HT1080 (cell line): ENCODE measurements around the gene SCPEP1. TPM values are rescaled to one million over a fixed set of nuclear protein-coding genes. Genes with fewer than 3 reads are reported as not detected.

Experiments used
- DNase-seq: peaks from one replicate; pipeline ENCODE4 v3.0.0-alpha.2; 2015; ENCODE audit warnings: low read depth
- polyA plus RNA-seq, 2 experiments: library from polyadenylated mRNA; depleted of rRNA; stranded (reverse); fragments of >200 nt; gene quantifications; 2 replicates each; pipeline ENCODE4 v1.2.3, GENCODE V29; 2015
- total RNA-seq: library from RNA; depleted of rRNA; stranded (reverse); fragments of >200 nt; shearing (Covaris generic); gene quantifications from 2 replicates; pipeline ENCODE4 v1.2.3, GENCODE V29; 2014; rRNA removed

Gene SCPEP1
- total RNA-seq: 28.5 and 31.2 TPM in 2 replicates
- 23.4 and 24.7 TPM in 2 replicates for polyA plus RNA-seq (2015; cell fraction: cytosol; rRNA removed)
- polyA plus RNA-seq (2015; cell fraction: nucleus; rRNA removed): 45.2 and 46.3 TPM in 2 replicates

GRCh38 chr17:56977673-56978395 lies at the start of gene SCPEP1:
Gene SCPEP1, plus strand, starts transcription at chr17:56978131. Its CDS starts 29 bp downstream, at chr17:56978160.
- peak; percentile 59 for DNase-seq

GRCh38 chr17:56928586-56928985 lies 49.3 kb upstream of the SCPEP1 start:
- DNase-seq: no peak

GRCh38 chr17:56929362-56929969 lies 48.5 kb upstream of the SCPEP1 start:
- no peak for DNase-seq

GRCh38 chr17:56930739-56931337 lies 47.1 kb upstream of the SCPEP1 start:
- no peak for DNase-seq

GRCh38 chr17:56933151-56933745 lies 44.7 kb upstream of the SCPEP1 start:
- no peak for DNase-seq

GRCh38 chr17:56933868-56934267 lies 44.1 kb upstream of the SCPEP1 start:
- DNase-seq: no peak

- no peak for DNase-seq
Observed at GRCh38 chr17:56934280-56934679, 43.7 kb upstream of the SCPEP1 start.

- no peak for DNase-seq
Observed at GRCh38 chr17:56935461-56935860, 42.5 kb upstream of the SCPEP1 start.

- no peak for DNase-seq
Observed at GRCh38 chr17:56936697-56937322, 41.1 kb upstream of the SCPEP1 start.

- DNase-seq: no peak
Observed at GRCh38 chr17:56937687-56938086, 40.2 kb upstream of the SCPEP1 start.

- DNase-seq: peak; percentile 63
Observed at GRCh38 chr17:56938206-56938605, 39.7 kb upstream of the SCPEP1 start.

- DNase-seq: peak; percentile 56
Observed at GRCh38 chr17:56939869-56940484, 38.0 kb upstream of the SCPEP1 start.

GRCh38 chr17:56943505-56944125 lies 34.3 kb upstream of the SCPEP1 start:
- peak; percentile 55 for DNase-seq

- DNase-seq: no peak
Observed at GRCh38 chr17:56945938-56946505, 31.9 kb upstream of the SCPEP1 start.

- DNase-seq: no peak
Observed at GRCh38 chr17:56947741-56948140, 30.2 kb upstream of the SCPEP1 start.

- no peak for DNase-seq
Observed at GRCh38 chr17:56948491-56948890, 29.4 kb upstream of the SCPEP1 start.

GRCh38 chr17:56949595-56949994 lies 28.3 kb upstream of the SCPEP1 start:
- no peak for DNase-seq

GRCh38 chr17:56956992-56957391 lies 20.9 kb upstream of the SCPEP1 start:
- DNase-seq: no peak

- DNase-seq: peak; percentile 82
Observed at GRCh38 chr17:56960596-56961538, 17.1 kb upstream of the SCPEP1 start, which contains the start of gene COIL. Gene COIL, minus strand, starts transcription at chr17:56961050. Its CDS starts 31 bp downstream, at chr17:56961019.
